Lung (tissue), 12 donors: ENCODE results near the gene OSM. TPM values are rescaled to one million over a fixed set of nuclear protein-coding genes. Genes with fewer than 3 reads are reported as not detected.

Experiments
- ATAC-seq: fragments of 200-7000 bp; cut with Tn5 transposase; one replicate; pipeline ENCODE4 v1.9.1; 2020; ENCODE audit warnings: moderate number of reproducible peaks; ENCODE audit not compliant: insufficient read depth, low FRiP score
- DNase-seq, 3 donors: peaks; one replicate each; pipeline ENCODE4 v3.0.0-alpha.2; 2013 to 2017
- H3K27ac ChIP-seq, 2 donors: one replicate each; pipeline ENCODE4 v1.5.1; 2013; ENCODE audit warnings: mild to moderate bottlenecking in 2 of 2, moderate library complexity in 2 of 2, control low read depth in 1 of 2, inconsistent platforms in 1 of 2, low read depth in 1 of 2, low read length in 1 of 2
- H3K27me3 ChIP-seq, 3 donors: one replicate each; pipeline ENCODE4 v1.5.1; 2013; ENCODE audit warnings: low read length in 2 of 3; ENCODE audit not compliant: control insufficient read depth in 3 of 3, insufficient read depth in 3 of 3
- H3K36me3 ChIP-seq, 4 donors: one replicate each; pipeline ENCODE4 v1.5.1; 2013; ENCODE audit warnings: low read length in 4 of 4, mild to moderate bottlenecking in 1 of 4, moderate library complexity in 1 of 4; ENCODE audit not compliant: control insufficient read depth in 4 of 4, insufficient read depth in 4 of 4
- H3K4me1 ChIP-seq, 5 donors: one replicate each; pipeline ENCODE4 v1.5.1; 2013; ENCODE audit warnings: low read length in 5 of 5, mild to moderate bottlenecking in 2 of 5, moderate library complexity in 1 of 5; ENCODE audit not compliant: control insufficient read depth in 5 of 5, insufficient read depth in 5 of 5
- H3K4me3 ChIP-seq: one replicate; pipeline ENCODE4 v1.5.1; 2013; ENCODE audit warnings: mild to moderate bottlenecking, control low read depth, moderate library complexity
- H3K9ac ChIP-seq, 2 donors: one replicate each; pipeline ENCODE4 v1.5.1; 2013; ENCODE audit warnings: low read length in 2 of 2, control low read depth in 1 of 2; ENCODE audit not compliant: insufficient read depth in 1 of 2
- H3K9me3 ChIP-seq, 4 donors: one replicate each; pipeline ENCODE4 v1.5.1; 2013; ENCODE audit warnings: low read length in 3 of 4, mild to moderate bottlenecking in 1 of 4, moderate library complexity in 1 of 4; ENCODE audit not compliant: control insufficient read depth in 4 of 4, insufficient read depth in 3 of 4
- WGBS, 2 donors: extraction: QIAGEN DNeasy Blood & Tissue Kit; methylation state at CpG; one replicate each; pipeline ENCODE4 v1.1.7; 2013; 5-methylcytosine and 5-hydroxymethylcytosine counted together
- polyA plus RNA-seq, 2 donors: library from polyadenylated mRNA; stranded (reverse); fragments of 200-250 nt; gene quantifications; one replicate each; pipeline ENCODE4 v1.2.1, GENCODE V29; 2013
- total RNA-seq, 2 donors: library from RNA; depleted of rRNA in 1 of 2; stranded (reverse); fragments of >200 nt in 1 of 2; gene quantifications; one replicate each; pipeline ENCODE4 v1.2.1, GENCODE V29; 2014 to 2021
- TF ChIP-seq, protein P1 (sequence below): IDR thresholded peaks from 2 replicates; pipeline ENCODE4 v1.5.1; 2012; ENCODE audit warnings: mild to moderate bottlenecking; ENCODE audit errors: control extremely low read depth, extremely low read depth
- donor health status: control.
- donor health status: control.
- donor health status: Bipolar disorder and iron deficiency.
- donor health status: healthy.
- donor health status: DM: yes; HTN: yes; CAD: no.

The OSM gene
- total and polyA plus RNA-seq, 4 donors: 0.57 to 33.2 (median 2.5) TPM

DNA sequence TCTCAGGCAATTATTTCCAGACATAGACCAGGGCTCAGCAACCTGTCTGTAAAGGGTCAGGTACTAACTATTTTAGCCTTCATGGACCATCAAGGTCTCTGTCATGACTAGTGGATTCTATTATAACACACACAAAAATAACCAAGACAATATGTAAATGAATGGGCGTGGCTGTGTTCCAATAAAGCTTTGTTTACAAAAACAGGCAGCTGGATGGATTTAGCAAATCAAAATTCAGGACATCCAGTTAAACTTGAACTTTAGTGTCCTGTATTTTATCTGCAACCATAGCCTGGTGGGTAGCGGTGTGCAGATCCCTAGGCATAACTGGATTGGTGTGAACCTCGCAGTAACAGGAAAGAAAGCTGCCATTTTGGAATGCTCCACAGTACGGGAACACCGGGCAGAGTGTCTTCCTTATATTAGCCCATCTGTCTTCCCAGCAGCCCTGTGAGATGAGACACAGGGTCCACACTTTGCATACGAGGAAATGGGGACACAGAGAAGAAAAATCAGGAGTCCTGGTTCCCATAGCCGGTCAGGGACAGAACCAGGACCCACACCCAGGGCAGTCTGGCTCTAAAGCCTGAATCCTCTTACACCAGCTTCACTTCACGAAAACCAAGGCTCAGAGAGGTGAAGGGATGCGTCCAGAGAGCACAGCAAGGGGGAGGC lies 35.7 kb downstream of the OSM start:
- peaks cover 0 to 5% (median 0%) of the 10 kb centered on the region in 3 donors for H3K27me3 ChIP-seq
- 87 to 92% methylated on average over 9 of the region's 9 CpGs for WGBS, 2 donors
- H3K36me3 ChIP-seq: no peaks in the 10 kb centered on the region
- H3K27ac ChIP-seq: no peak overlapping the region
- H3K9me3 ChIP-seq: no peaks in the 10 kb centered on the region
- peaks cover 0 to 29% (median 7%) of the 10 kb centered on the region in 5 donors for H3K4me1 ChIP-seq
- TF ChIP-seq, protein P1, sequence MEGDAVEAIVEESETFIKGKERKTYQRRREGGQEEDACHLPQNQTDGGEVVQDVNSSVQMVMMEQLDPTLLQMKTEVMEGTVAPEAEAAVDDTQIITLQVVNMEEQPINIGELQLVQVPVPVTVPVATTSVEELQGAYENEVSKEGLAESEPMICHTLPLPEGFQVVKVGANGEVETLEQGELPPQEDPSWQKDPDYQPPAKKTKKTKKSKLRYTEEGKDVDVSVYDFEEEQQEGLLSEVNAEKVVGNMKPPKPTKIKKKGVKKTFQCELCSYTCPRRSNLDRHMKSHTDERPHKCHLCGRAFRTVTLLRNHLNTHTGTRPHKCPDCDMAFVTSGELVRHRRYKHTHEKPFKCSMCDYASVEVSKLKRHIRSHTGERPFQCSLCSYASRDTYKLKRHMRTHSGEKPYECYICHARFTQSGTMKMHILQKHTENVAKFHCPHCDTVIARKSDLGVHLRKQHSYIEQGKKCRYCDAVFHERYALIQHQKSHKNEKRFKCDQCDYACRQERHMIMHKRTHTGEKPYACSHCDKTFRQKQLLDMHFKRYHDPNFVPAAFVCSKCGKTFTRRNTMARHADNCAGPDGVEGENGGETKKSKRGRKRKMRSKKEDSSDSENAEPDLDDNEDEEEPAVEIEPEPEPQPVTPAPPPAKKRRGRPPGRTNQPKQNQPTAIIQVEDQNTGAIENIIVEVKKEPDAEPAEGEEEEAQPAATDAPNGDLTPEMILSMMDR: no peak
- no peak for DNase-seq
- ATAC-seq: no peak
- H3K4me3 ChIP-seq: no peak overlapping the region
- no peak overlapping the region for H3K9ac ChIP-seq

DNA sequence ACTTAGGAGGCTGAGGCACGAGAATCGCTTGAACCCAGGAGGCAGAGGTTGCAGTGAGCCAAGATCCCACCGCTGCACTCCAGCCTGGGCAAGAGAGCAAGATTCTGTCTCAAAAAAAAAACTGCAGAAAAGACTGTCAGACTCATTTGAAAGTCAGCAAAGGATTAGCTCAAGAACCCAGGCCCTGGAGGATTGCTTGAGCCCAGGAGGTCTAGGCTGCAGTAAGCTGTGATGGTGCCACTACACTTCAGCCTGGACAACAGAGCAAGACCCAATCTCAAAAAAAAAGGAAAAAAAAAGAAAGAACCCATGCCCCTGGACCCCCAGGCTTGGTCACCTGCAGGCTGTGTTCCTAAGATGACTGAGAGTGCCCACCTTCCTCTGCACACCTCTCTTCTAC lies 36.3 kb downstream of the OSM start:
- H3K9ac ChIP-seq: no peak overlapping the region
- no peaks in the 10 kb centered on the region for H3K36me3 ChIP-seq
- H3K4me3 ChIP-seq: no peak overlapping the region
- H3K27me3 ChIP-seq: peaks cover 0 to 7% (median 0%) of the 10 kb centered on the region in 3 donors
- 98 to 99% methylated on average over 3 of the region's 3 CpGs for WGBS, 2 donors
- TF ChIP-seq, protein P1: no peak
- no peaks in the 10 kb centered on the region for H3K9me3 ChIP-seq
- no peak overlapping the region for H3K27ac ChIP-seq
- H3K4me1 ChIP-seq: peaks cover 0 to 23% (median 7%) of the 10 kb centered on the region in 5 donors
- DNase-seq: no peak
- ATAC-seq: no peak

DNA sequence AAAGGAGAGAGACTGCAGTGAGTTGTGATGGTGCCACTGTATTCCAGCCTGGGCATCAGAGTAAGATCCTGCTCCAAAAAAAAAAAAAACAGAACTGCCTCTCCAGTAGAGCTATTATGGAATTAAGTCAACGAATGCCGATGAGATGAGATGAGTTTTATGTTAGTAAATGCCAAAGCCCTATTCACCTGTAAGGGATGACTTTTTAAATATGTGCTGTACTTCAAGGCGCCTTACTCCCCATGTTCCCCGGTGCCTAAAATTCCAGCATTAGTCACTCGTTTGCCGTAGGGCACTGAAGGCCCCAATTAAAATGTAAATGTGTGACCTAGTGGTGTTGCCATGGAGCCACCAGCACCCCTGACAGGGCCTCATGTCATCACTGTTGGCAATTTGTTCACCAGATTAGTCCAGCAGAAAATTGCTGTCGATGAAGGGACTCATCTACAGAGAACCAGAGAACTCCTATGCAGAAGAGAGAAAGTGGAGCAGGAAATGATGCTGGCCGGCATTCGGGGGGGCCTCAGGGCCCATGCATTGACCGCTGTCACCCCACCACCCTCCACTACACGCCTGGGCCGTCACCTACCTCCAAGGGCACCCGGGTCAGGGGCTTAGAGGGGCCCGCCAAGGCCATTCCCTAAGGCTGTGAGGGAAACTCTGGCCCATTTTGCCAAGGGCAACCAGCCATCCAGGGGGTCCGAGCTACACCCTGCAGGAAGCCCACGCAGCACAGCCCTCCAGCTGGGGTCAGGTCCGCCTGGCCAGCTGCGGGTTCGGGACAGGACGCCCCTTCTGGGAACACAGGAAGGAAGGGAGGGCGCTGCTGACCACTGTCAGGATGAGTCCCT lies 37.9 kb downstream of the OSM start:
- Histone ChIP-seq H3K4me3 (no peak overlapping the region), H3K9me3 (no peaks in the 10 kb centered on the region), H3K27ac (no peak overlapping the region), H3K27me3 (peaks cover 0 to 7% (median 0%) of the 10 kb centered on the region in 3 donors), H3K36me3 (no peaks in the 10 kb centered on the region), H3K9ac (no peak overlapping the region), H3K4me1 (peaks cover 0 to 14% (median 2%) of the 10 kb centered on the region in 5 donors)
- ATAC-seq (no peak), DNase-seq (no peak)
- TF ChIP-seq, protein P1: no peak
- 65 to 77% methylated on average over 21 of the region's 21 CpGs for WGBS, 2 donors
